Measurements from ENCODE around the gene KDM5B.
A peak's percentile ranks its signal among the peaks of the same experiment; 100 is the strongest.
"Not testable (repeated sequence)": the region's sequence is repeated elsewhere in the genome, so short reads cannot be mapped to it uniquely, and the experiment has no call there.

The KDM5B gene

DNA sequence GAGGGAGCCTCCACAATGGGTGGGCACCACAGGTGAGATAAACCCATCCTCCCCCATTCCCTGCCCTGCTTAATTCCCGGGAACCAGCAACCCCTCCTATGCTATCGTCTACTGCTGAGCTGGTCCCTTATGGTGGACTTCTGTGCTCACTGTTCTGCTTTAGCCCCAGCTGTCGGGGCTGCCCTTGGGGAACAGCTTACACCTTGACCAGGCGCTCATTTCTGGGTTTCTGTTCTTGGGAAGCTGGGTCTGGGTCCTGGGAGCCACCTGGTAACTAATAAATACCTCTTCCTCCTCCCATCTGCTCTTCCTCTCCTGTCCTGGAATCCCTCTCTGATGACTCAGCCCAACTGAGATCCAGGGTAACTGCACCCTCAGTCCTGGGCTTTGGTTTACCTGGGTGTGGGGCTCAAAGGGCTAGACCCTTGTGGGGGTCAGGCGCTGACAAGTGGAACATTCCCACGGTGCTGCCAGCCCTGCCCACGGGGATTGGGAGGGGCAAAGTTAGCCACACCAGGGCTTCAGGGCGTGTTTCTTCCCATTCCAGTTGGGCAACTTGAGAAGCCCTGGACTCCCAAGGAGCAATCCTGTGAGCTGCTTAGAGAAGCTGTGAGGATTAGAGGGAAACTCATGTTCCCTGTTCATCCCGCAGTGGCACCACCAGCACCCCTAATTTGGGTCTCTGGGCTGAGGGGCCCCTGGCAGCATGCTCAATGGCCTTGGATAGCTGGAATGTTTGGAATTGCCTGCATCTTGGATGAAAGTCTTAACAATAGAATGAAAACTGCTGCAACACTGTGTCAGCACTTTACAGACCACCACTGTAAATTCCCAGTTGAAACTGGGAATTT lies 4.2 kb upstream of the KDM5B start:
- DNase-seq, result no peak

DNA sequence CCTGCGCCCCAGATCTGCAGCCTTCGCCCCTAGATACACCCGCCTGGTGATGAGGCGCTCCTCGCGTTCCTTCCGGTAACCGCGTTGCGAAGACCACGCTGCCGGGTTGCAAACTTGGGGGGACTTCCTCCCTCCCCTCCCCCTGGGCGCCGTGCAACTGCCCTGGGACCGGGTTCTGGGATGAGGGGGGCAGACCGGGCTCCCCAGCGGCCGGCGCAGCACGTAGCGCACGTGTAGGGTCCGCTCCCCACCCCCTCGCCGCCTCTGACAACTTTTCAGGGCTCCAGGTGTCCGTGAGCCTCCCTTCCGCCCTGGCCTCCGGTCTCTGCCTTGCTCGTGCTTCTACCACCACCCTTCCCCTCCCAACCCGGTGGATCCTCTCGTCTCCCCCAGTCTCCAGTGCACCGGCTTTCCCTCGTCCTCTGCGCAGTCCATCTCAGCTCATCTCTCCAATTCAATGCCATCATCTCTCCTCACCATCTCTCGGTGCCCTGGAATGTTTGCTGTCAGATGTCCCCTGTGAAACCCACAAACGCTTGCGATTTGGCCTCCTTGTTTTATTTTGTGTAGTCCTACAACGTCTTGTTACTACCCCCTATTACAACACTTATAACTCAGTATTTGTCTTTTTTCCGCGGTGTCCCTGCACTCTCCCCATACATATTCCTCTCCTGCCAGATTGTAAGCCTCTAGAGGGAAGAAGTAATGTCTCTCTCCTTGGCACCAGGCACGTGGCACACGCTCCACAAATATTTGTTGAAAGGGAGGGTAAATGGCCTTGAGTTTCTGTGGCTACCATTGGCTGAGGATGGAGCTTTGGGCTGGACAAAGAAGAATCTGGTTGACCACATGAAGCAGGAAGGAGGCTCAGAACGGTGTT lies 3.3 kb upstream of the KDM5B start:
- no peak for DNase-seq

DNA sequence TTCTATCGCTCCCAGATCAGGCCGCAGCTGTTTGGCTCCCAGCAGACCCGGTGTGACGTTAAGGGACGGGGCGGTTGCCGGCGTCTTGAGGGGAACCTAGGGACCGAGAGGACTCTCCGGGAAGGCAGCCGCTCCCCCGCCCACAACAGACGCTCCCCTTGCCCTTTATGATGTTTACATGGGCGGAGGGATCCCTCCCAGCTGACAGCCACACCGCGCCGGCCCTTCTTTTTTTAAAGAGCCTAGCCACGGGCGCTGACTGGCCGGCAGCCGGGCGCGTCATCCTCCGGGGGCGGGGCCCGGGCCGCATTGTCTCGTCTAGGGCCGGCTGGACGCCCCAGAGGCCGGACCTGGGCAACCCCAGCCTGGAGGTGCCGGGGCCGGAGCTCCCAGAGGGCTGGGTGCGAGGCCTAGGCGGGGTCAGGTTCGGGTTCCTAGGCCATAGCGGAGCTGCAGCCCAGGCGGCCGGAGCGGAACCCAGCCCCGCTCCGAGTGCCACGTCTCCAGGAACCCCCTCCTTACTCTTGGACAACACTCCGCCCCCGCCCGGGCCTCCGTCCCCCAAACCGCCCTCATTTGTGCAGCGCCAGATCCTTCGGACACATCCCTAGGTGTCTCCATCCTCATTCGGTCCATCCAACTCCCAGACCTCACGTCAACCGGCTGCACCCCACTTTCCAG lies 2.5 kb upstream of the KDM5B start, which contains the start of gene PCAT6:
Gene PCAT6 (plus strand): TSS at position 340 of the 681 bp plus-strand sequence.
- DNase-seq, result peak; percentile 89

DNA sequence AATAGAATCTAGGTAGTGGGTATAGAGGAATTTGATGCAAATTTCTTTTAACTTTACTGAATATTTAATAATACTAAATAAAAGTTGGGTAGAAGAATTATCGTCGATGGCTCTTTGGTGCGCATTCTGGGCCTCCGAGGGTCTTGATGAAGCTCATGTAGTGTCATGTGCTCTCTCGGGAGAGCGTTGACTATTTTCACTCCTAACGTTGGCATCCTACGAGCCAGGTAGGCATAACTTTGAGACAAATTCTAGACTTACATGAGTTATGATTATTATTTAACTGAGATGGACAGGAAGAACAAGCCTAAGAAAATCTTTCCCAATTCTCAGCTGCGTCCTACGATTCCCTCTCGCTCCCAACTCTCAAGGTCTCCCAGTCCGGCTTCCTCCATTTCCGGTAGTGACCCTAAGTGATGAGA lies 2.0 kb upstream of the KDM5B start:
- DNase-seq, result no peak

DNA sequence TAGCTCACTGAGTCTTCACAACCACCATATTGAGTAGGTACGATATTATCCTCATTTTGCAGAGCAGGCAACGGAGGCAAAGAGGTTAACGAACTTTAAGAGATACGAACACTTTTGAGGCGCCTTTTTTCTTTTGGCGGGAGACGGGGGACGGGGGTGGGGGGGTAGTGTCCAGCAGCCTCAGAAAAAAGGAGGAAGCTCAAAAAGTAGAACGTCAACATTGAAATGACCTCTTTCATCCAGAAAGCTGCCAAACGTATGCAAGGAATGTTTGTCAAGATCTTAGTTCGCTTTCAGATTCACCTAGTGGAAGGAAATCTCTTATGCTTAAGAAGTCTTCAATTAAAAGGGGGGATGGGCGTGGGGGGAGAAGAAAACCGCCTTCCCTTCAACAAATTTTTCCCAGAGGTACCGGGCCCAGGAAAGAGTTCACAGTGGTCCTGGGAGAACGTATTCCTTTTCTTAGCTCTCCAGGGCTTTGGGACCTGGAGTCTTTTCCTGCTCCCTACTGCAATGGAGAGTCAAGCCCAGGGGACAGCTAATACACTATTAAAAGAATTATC lies 1.5 kb upstream of the KDM5B start:
- DNase-seq, result no peak

DNA sequence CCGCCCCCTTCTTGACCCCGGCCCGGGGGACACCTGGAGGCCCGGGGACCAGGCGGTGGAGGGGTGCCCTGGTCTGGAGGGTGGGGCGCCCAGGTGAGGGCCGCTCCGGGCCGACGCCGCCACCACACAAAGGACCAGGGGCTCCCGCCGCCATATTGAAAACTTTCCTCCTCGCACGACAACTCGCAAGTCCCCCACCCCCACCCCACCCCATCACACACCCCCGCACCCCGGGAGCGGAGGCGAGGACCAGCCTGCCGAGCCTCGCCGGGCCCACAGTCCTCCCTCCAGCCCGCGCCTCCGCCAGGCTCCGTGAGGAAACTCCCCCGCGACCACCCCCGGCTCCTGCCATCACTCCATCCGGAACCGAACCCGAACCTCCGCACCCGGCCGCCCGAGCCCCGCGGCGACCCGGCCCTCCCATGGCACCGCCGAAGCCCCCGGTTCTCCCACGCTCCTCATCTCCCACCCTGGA lies 733 bp downstream of the KDM5B start:
- DNase-seq, result peak; percentile 47

DNA sequence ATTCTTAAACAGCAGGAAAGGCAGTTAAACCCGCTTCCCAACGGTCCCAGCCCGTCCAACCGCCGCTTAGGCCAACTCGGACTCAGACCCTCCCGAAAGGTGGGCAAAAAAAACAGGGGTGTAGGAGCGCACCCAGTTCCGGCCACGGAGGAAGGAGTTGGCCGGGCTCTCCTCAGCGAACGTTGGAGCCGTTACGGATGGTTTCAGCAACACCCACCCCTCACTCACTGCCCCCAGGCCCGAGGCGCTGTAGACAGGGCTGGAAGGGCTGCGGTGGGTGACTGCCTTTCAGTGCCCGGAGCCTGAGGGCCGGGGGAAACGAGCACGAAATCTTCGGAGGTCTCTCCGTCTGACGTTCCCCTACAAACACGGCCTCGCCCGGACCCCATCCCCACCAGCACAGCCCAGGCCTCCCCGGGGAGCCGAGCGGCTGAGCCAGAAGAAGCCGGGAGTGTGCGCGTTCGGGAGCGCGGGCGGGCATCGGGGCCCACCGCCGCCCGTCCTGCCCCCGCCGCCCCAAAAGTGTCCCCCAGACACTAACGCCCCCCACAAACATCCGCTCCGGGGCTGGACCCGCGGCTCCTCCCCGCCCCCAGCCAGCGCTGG lies 1.3 kb downstream of the KDM5B start:
- DNase-seq, result peak; percentile 42

DNA sequence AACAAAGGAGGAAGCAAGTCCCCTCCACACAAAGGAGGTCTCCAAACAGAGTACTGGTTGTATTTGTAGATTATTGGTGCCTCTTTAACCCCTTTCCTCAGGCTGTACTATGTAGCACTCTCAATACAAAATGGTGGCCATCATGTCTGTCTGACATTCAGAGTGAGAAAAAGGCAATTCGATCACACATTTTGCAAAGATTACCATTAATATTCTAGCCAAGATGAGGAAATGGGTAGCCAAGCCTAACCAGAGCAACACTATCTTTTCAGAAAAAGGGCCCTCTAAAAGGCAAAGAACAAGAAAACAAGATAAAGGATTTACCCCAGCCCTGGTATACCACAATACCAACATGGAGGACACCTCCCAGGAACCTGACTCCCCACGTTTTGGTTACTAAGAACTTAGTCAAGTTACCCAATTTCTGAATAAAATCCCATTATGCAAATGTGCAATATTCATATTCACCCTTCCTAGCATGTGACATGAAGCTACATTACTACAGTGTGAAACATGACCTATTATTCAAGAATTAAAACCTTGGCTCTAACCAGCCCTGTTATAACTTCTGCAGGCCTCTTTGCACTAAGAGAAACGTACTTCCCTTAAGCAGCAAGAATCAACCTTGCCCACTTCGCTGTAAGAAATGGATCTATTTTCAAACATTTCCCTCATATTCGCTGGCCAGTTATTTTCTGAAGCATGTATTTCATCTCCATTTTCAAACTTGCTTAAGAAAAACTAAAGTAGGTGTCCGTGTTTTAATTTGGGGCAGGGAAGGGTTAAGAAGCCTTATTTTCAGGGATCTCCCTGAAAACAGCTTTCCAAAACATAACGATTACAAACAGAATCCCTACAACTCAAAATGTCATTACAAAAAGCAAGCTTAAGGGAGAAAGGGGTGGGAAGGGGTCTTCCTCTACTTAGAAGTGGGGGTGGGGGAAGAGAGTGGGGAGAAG lies 2.1 kb downstream of the KDM5B start:
- no peak for DNase-seq

DNA sequence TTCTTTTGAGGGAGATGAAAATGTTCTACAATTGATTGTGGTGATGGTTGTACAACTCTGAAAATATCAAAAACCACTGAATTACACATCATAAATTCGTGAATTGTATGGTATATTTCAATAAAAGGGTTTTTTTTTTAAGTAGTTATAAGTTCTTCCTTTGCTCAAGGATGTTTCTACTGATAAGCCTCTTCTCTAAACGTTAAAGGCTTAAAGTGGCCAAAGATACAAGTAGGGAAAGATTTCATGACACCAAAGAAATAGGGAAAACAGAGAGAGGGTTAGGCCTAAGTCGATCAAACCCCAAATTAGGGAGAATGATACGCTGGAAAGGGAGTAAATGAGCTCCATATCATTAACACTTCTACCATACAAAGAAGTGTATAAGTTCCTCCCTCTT lies 4.1 kb downstream of the KDM5B start:
- DNase-seq, result no peak

DNA sequence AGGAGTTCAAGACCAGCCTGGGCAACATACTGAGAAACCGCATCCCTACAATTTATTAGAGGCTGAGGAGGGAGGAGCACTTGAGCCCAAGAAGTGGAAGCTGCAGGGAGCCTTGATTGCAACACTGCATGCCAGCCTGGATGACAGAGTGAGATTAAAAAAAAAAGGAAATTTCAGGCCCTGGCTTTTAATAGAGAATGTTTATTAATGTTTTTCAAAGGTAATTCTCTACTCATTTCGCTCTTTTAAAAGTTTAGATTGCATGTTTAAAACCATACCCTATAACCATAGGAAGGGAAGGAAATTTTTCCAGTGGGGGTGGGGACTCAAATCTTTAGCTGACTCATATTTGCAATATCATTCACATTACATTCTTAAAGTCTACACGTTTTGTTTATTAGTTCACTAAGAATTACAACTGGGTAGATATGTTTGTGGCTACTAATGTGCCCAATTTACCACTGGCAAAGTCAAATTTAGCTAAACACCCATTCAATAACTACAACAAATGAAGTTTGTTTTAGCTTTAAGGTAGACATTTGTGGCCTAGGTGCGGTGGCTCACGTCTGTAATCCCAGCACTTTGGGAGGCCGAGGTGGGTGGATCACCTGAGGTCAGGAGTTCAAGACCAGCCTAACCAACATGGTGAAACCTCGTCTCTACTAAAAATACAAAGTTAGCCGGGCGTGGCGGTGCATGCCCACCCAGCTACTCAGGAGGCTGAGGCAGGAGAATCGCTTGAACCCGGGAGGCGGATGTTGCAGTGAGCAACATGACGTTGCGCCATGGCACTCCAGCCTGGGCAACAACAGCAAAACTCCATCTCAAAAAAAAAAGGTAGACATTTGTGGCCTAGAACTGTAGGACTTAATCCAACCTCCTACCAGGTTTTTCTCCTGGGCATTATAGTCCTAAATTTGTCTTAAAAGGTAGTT lies 5.0 kb downstream of the KDM5B start:
- no peak for DNase-seq

DNA sequence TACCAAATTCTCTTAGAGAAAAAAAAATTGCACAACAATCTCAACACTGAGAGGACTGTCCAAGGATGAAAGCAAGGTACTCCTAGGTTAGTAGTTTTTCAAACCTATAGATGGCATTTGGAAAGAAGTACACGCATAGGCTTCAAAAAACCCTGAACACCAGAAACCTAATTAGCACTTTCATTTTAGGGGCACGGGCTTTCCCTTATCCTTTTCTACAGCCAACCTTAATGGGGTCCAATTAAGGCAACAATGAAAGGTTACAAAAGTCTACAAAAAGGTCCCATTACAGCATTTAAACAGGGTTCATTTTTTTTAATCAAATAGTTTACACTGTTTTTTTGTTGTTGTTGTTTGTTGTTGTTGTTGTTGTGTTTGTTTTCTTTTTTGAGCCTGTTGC lies 6.2 kb downstream of the KDM5B start:
- DNase-seq, result no peak

DNA sequence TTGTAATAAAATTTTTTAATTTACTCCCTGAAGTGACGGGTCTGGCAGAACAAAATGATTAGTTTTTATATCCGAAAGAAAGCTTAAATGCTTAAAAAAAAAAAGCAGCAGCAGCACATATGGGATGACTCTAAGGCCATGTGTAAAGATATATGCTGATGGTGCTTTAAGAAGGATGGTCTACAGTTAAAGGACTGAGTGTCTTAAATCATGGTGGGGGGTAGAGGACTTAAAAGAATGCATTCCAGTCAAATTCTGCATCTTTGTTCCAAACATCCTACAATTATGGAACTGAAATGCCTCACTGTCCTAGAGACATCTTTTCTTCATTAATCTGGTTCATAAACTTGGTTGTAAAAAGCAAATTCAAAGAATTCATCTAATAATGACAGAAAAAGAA lies 7.0 kb downstream of the KDM5B start:
- no peak for DNase-seq

DNA sequence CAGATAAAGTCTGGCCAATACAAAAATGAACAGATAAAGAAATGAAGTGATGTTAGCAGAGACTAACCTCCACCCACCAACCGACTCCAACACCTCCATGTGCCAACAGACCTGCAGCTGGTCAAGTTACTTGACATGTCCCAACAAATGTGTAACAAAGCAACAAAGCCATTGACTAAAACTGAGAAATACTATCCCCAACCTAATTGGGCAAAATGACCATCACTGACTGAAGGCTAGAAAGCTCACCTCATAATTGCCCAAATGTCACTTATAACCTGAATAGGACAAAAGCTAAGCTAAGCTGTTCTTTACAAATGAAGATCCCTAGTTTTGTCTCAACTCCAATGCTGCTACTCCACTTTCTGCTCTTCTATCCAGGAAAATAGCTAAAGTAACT lies 7.5 kb downstream of the KDM5B start:
- DNase-seq, result no peak

DNA sequence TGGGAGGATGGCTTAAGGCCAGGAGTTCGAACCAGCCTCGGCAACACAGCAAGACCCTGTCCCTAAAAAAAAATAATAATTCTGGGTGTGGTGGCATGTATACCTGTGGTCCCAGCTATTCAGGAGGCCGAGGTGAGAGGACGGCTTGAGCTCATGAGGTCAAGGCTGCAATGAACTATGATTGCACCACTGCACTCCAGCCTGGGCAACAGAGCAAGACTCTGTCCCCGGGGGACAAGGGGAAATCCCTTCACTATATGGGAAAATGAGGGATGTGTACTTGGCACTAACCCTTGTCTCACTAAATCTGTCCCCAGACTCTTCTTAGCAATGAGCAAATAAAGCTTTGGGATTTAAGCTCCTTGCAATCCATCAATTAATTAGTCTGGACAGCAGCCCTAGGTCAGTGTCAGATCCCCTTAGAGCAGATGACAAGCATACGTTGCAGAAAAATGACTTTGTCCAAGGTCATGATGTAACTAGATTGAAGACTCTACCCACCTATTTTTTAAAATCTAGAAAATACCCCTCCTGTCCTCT lies 9.4 kb downstream of the KDM5B start:
- no peak for DNase-seq

DNA sequence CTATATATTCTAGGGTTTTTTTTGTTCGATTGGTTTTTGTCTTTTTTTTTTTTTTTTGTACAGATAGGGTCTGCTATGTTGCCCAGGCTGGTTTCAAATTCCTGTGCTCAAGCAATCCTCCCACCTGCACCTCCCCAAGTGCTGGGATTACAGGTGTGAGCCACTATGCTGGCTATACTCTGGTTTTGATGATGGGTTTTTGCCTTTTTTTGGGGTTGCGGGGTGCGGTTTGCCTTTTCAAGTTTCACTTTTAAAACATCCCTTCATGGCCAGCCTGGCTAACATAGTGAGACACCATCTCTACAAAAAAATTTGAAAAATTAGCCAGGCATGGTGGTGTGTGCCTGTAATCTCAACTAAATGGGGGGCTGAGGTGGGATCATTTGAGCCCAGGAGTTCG lies 10.0 kb downstream of the KDM5B start:
- DNase-seq, result no peak

DNA sequence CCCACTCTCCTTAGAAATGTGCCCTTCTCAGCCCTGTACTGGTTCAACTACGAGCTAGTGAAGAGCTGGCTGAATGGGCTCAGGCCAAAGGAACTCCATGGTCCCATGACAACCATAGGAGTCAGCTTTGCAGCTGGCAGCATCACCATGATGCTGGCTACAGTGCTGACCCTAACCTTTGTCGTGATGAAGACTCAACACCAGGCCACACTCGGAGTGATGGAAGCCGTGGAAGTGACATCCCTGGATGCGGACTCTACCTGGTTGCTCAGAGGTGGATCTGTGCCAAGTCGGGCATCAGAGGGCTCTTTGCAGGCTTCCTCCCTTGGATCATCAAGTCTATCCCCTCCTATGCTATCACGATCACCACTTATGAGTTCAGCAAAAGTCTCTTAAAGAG lies 11.6 kb downstream of the KDM5B start:
- no peak for DNase-seq

DNA sequence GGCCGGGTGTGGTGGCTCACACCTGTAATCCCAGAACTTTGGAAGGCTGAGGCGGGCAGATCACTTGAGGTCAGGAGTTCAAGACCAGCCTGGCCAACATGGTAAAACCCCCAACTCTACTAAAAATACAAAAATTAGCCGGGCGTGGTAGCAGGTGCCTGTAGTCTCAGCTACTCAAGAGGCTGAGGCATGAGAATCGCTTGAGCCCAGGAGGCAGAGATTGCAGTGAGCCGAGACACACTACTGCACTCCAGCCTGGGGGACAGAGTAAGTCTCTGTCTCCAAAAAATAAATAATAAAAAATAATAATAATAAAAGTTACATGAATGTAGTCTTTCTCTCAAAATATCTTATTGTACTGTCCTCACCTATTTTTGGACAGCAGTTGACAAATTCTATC lies 13.3 kb downstream of the KDM5B start:
- DNase-seq, result not testable (repeated sequence)

DNA sequence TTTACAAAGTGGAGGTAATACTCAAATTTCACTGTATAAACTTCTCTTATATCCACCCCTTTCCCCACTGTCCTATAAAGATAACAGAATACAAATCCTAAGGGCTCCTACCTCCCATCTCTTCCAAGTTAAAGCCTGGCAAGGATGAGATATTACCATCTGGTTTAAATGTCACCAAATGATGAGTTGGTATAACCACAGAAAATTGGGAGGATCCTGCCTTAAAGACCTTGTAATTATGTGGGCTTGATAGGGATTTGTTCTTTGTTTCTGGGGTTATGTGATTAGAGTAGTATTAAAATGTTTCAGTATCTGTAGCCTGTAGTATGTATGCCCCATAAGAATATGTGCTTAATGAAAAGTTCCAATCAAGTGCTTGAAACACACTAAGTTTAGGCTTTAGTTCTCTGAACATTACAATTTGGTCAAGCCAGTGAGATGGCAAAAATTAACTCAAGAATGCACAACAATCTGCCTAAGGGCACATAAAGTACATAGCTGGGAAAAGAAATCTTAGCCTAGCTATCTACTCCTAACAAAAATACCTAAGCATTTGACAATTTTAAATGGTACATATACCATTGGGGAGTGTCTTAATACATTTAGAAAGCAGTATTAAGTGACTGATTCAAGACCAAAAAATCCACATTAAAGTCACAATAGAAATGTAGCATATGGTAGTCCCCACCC lies 14.0 kb downstream of the KDM5B start:
- no peak for DNase-seq

DNA sequence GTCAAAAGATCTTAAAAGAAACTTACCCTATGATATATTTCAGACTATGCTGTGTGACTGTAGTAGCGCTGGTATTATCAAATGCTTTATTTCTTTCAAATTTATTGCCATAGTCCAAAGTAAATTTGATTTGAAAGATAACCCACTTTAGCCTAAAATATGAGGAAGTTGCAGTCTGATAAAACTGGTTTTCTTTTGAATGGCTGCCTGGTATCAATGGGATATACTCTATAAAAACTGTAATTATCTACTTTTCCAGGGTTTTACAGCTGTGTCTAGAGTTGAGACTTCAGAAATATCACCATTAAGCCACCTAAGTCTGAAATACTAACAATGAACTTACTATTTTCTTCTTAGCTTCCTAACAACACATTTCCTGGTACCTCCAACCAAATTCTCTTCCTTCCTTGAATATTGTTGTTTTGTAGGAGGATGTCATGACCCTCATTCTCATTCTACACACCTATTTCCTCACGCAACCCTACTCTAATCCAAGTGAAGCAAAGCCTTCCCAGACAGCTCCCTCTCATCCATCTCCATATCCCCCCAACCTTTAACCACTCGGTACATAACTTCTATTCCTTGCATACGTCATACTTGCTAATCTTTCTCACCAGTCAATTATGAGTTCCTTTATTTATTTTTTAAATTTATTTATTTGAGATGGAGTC lies 17.0 kb downstream of the KDM5B start:
- DNase-seq, result no peak
